Measurements from ENCODE around the gene MANBA.

Gene MANBA

GRCh38 chr4:102808009-102808408 lies 47.2 kb upstream of the MANBA start:
- H3K36me3 ChIP-seq (ENCODE audit: control insufficient read depth, low read length) = peaks cover 96% of the 10 kb centered on the region
- peaks cover 37% of the 10 kb centered on the region for H4K20me1 ChIP-seq (ENCODE audit: control insufficient read depth, insufficient read depth, low read depth, low read length)
- H3K4me3 ChIP-seq (ENCODE audit: low read length) = no peak overlapping the region
- H3K79me2 ChIP-seq (ENCODE audit: control insufficient read depth, low read length) = peaks cover 87% of the 10 kb centered on the region
- no peak overlapping the region for H3K27ac ChIP-seq (ENCODE audit: low read depth, low read length)
- peaks cover 10% of the 10 kb centered on the region for H3F3A ChIP-seq (ENCODE audit: control insufficient read depth, insufficient read depth)
- no peaks in the 10 kb centered on the region for H3K27me3 ChIP-seq (ENCODE audit: control insufficient read depth, low read length)
- H3K9me2 ChIP-seq (replicated peaks; ENCODE audit: control insufficient read depth, low read length) = no peaks in the 10 kb centered on the region
- no peak overlapping the region for H3K4me2 ChIP-seq (ENCODE audit: low read length)
- H3K9me3 ChIP-seq (ENCODE audit: control insufficient read depth, insufficient read depth, low read length) = no peaks in the 10 kb centered on the region
- peaks cover 8% of the 10 kb centered on the region for H3K4me1 ChIP-seq (ENCODE audit: control insufficient read depth, low read length)
- TF ChIP-seq CTCF (IDR thresholded peaks at IDR 0.05; ENCODE audit: low read depth, low read length, poor library complexity, severe bottlenecking) (no peak), EZH2phosphoT487 (IDR thresholded peaks at IDR 0.05; ENCODE audit: borderline replicate concordance, low read length) (no peak)

GRCh38 chr4:102807345-102807744 lies 46.6 kb upstream of the MANBA start:
- no peaks in the 10 kb centered on the region for H3K27me3 ChIP-seq (ENCODE audit: control insufficient read depth, low read length)
- H3K79me2 ChIP-seq (ENCODE audit: control insufficient read depth, low read length) = peaks cover 84% of the 10 kb centered on the region
- H3K36me3 ChIP-seq (ENCODE audit: control insufficient read depth, low read length) = peaks cover 98% of the 10 kb centered on the region
- peaks cover 39% of the 10 kb centered on the region for H4K20me1 ChIP-seq (ENCODE audit: control insufficient read depth, insufficient read depth, low read depth, low read length)
- no peaks in the 10 kb centered on the region for H3K9me3 ChIP-seq (ENCODE audit: control insufficient read depth, insufficient read depth, low read length)
- peaks cover 8% of the 10 kb centered on the region for H3K4me1 ChIP-seq (ENCODE audit: control insufficient read depth, low read length)
- no peak overlapping the region for H3K27ac ChIP-seq (ENCODE audit: low read depth, low read length)
- no peak overlapping the region for H3K4me2 ChIP-seq (ENCODE audit: low read length)
- TF ChIP-seq CTCF (IDR thresholded peaks at IDR 0.05; ENCODE audit: low read depth, low read length, poor library complexity, severe bottlenecking) (no peak), EZH2phosphoT487 (IDR thresholded peaks at IDR 0.05; ENCODE audit: borderline replicate concordance, low read length) (no peak)
- H3K9me2 ChIP-seq (replicated peaks; ENCODE audit: control insufficient read depth, low read length) = no peaks in the 10 kb centered on the region
- H3F3A ChIP-seq (ENCODE audit: control insufficient read depth, insufficient read depth) = peaks cover 11% of the 10 kb centered on the region
- no peak overlapping the region for H3K4me3 ChIP-seq (ENCODE audit: low read length)

- H3K9me2 ChIP-seq (replicated peaks; ENCODE audit: control insufficient read depth, low read length) = no peaks in the 10 kb centered on the region
- H3K4me1 ChIP-seq (ENCODE audit: control insufficient read depth, low read length) = no peaks in the 10 kb centered on the region
- no peak overlapping the region for H3K4me3 ChIP-seq (ENCODE audit: low read length)
- H4K20me1 ChIP-seq (ENCODE audit: control insufficient read depth, insufficient read depth, low read depth, low read length) = peaks cover 16% of the 10 kb centered on the region
- peaks cover 34% of the 10 kb centered on the region for H3F3A ChIP-seq (ENCODE audit: control insufficient read depth, insufficient read depth)
- TF ChIP-seq EZH2phosphoT487 (IDR thresholded peaks at IDR 0.05; ENCODE audit: borderline replicate concordance, low read length) = no peak
- TF ChIP-seq CTCF (IDR thresholded peaks at IDR 0.05; ENCODE audit: low read depth, low read length, poor library complexity, severe bottlenecking) = no peak
- peaks cover 96% of the 10 kb centered on the region for H3K36me3 ChIP-seq (ENCODE audit: control insufficient read depth, low read length)
- H3K27me3 ChIP-seq (ENCODE audit: control insufficient read depth, low read length) = no peaks in the 10 kb centered on the region
- H3K4me2 ChIP-seq (ENCODE audit: low read length) = no peak overlapping the region
- no peak overlapping the region for H3K27ac ChIP-seq (ENCODE audit: low read depth, low read length)
- no peaks in the 10 kb centered on the region for H3K9me3 ChIP-seq (ENCODE audit: control insufficient read depth, insufficient read depth, low read length)
- peaks cover 15% of the 10 kb centered on the region for H3K79me2 ChIP-seq (ENCODE audit: control insufficient read depth, low read length)
Observed at GRCh38 chr4:102799816-102800215, 39.0 kb upstream of the MANBA start.

All from DOHH2 (cell line).